HG02623 (cell line): ENCODE data around the gene NEDD4L.

Experiments
- ATAC-seq: cut with Tn5 transposase; IDR thresholded peaks from one replicate; pipeline ENCODE4 v1.9.1; 2021; ENCODE audit warnings: moderate library complexity; ENCODE audit not compliant: unreplicated experiment

Gene NEDD4L

DNA sequence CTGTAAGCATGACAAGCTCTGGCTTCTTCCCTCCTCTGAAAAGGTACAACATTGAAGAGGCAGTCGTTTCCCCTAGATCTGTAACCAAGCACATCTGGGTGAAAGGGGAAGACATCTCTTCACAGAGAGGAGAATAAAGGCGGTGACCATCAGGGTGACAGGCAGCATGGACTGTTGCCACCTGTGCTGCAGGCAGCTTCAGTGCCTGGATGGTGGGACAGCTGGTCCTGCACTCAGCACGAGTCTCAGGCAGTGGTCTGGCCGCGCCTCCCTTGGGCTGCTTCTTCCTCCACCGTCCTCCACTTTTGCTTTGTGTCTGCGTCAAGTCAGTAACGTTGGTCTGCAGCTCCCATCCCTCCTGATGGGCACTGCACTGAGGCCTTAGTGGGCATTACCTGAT is 264.4 kb downstream of the NEDD4L start:
- ATAC-seq, result no peak

DNA sequence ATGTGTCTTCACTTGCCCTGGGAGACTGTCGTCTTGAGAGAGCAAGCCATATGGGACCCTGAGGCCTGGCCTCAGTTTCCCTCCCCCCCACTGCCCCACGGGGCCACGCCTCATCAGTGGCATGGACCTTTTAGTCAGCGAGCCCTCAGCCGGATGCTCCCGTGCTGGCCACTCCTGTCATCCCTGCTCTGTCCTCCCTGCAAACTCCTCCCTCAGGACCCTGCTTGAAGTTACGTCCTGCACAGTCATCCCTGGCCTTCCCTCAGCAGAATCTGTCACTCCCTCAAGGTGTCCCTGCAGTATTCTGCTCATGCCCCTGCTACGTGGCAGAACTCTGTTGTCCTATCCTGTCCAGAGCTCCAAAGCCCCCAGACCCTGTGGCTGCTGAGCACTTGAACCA is 265.1 kb downstream of the NEDD4L start:
- ATAC-seq, result no peak

GRCh38 chr18:58309610-58310239 is 265.7 kb downstream of the NEDD4L start:
- ATAC-seq, result no peak

DNA sequence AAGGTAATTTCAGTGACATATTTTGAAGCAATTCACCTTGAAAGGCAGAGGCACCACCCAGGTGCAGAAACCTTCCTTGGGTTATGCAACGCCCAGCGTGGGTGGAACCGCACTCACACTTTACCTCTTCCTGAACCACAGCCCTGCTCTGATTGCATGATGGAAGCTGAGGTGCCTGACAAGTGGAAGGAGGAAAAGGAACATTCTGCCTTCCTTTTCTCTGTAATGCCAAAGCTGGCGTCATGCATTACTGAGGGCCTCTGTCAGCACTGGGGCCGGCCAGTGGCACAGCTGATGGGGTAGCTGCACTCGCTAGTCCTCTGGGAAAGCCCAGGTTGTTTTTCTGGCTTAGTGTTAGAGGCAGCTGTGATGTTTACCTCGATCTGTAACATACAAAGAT is 266.5 kb downstream of the NEDD4L start:
- ATAC-seq, result no peak

- ATAC-seq, result no peak
These were observed 267.4 kb downstream of the NEDD4L start for GRCh38 chr18:58311390-58311789.

GRCh38 chr18:58313491-58314032 is 269.5 kb downstream of the NEDD4L start:
- no peak for ATAC-seq

GRCh38 chr18:58314284-58314683 is 270.3 kb downstream of the NEDD4L start:
- ATAC-seq, result no peak

GRCh38 chr18:58315041-58315440 is 271.0 kb downstream of the NEDD4L start:
- no peak for ATAC-seq

DNA sequence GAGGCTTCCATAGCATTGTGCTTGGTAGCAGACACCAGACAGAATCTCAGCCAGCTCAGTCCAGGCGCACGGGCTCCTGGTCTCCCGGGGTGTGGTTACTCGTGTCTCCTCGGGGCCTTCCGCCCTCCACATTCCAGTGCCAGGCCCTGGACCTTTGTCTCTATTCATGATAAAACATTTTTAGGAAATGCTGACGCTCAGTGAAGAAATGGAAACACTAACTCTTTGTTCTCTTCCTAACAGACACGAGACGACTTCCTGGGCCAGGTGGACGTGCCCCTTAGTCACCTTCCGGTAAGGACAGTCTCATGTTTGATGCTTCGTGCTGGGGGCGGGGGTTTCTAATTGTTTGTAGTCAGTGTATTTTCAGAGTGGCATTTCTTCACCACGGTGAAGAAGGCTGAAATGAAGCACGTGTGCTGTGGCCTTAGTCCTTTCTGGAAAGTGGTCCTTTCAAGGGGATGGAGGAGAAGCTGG is 271.8 kb downstream of the NEDD4L start:
- no peak for ATAC-seq

DNA sequence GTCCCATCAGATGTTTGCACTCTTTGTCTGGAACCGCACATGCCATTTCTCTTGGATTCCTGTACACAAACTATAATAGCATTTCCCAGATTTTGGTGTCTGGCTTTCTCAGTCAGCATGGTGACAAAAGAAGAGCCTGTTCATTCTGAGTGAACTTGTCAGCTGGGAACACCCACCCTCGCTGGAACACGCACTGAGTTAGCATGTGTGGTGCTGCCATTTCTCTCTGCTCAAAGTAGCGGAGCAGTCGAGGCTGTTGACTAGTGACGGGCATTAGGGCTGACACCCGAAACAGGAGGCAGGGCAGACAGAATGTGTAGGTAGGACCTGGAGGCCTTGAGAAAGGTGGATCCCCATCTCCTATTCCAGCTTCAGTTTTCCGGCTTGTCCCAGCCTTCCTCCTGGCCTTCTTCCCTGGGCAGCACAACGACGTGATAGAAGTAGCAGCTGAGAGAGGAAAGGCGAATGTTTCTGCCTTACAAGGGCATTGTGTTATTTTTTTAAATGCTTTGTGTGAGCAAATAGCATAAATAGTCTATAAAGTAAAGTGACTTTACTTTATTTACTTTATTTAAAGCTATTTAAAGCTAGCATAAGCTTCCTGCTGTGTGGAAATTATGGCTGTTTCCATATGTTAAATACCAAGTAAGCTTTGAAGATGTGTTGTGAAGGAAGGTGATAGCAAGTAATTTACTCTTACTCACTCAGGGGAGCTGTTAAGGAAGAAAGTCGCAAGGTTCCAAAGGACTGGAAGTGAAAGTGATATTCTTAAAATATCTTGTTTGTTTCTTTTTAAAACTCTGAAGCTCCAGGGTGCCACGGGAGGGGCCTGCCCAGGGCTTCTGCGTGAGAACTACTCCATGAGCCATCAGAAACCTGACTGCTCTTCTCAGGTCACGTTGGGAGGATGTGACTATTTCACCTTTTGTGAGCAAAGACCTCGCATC is 272.6 kb downstream of the NEDD4L start:
- no peak for ATAC-seq

DNA sequence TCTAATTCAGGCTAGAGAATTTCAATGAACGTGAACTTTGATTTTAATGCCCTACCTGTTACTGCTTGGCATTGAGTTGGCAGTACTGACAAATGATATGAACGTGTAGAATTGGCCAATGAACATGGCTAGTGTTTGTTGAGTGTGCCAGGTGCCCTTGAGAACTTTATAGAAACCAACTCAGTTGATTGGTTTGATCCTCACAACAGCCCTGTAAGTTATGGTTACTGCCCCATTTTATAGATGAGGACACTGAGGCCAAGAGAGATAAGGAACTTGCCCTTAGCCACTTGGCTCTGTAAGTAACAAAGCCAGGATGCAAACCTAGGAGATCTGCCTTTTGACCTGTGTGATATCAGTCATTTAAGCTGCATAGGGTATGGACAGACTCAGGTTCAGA is 275.7 kb downstream of the NEDD4L start:
- no peak for ATAC-seq

DNA sequence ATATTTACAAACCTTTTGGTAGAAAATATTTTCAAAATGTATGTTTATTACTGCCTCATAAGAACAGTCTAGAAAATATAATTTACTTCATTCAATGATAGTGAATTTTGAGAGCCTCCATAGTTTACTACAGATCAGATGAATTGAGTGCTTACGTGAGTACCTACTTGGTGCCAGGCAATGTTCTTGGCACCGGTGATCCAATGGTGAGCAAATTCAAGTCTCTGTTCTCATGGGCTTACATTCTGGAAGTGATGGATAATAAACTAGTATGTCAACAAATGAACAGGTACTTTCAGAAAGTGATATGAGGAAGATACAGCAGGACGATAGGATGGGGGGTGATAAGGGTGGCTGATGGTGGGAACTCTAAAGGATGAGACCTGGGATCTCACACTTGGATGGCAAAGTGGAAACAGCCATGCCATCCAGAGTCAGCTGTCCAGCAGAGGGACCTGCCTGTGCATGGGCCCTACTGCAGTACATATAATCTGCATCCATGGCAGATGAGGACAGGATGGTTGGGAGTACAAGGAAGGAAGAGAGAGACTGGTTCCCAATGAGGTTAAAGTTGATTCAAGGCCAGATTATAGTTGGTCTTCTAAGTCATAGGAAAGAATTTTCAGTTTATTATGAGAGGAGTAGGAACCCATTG is 277.0 kb downstream of the NEDD4L start:
- no peak for ATAC-seq

DNA sequence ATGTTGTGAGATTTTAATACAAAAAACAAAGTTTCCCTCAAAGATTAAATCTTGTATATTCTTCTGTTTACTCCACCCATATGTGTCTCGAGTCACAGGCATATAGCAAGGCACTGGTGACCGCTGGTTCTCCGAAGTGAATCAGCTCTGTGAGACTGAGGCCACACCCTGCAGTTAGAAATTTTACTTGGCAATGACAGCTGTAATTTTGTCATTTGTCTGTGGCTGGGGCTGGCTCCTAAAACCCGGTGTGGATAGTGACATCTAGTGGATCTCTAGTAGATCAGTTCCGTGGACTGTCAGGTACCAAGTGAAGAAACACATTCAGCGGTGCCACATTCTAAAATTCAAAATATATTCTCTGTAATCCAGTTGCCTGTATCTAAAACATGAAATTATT is 278.0 kb downstream of the NEDD4L start:
- ATAC-seq, result no peak

GRCh38 chr18:58322464-58322863 is 278.4 kb downstream of the NEDD4L start:
- ATAC-seq, result no peak

GRCh38 chr18:58323866-58324762 is 280.1 kb downstream of the NEDD4L start:
- no peak for ATAC-seq

GRCh38 chr18:58324824-58325480 is 280.9 kb downstream of the NEDD4L start:
- no peak for ATAC-seq

- no peak for ATAC-seq
These were observed 281.5 kb downstream of the NEDD4L start for GRCh38 chr18:58325494-58325893.

DNA sequence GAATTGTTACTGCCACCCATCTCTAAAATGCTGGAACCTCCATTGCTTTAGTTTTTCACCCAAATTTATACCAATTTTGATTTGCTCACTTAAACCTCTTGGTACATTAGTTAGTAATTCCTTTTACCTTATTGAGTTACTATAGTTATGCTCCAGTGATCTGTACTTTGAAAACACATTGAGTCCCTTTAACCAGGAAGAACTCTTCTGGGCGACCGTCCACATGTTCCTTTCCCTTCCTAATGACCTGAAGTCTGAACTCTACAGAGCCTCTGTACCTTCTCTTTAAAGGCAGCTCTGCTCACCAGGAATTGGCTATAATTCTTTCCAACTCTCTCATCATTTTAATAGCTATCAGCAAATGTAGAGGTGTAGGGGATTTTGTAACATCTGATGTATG is 290.0 kb downstream of the NEDD4L start:
- no peak for ATAC-seq

GRCh38 chr18:58335223-58335622 is 291.2 kb downstream of the NEDD4L start:
- no peak for ATAC-seq

- ATAC-seq, result no peak
These were observed 291.8 kb downstream of the NEDD4L start for GRCh38 chr18:58335821-58336220.
